Type B pancreatic cell (in vitro differentiated cells): ENCODE data around the gene MYO1F. TPM values are rescaled to one million over a fixed set of nuclear protein-coding genes. Genes with fewer than 3 reads are reported as not detected.
"Not testable (repeated sequence)": the region's sequence is repeated elsewhere in the genome, so short reads cannot be mapped to it uniquely, and the experiment has no call there.

Experiments used
- DNase-seq: peaks from one replicate; pipeline ENCODE4 v3.0.0; 2021; ENCODE audit warnings: mixed read lengths; ENCODE audit not compliant: unreplicated experiment; ENCODE audit errors: extremely low spot score
- H3K27ac Mint-ChIP-seq: 2 replicates; pipeline ENCODE4 v1.8.0; 2021; ENCODE audit warnings: mild to moderate bottlenecking, mixed read lengths
- H3K27me3 Mint-ChIP-seq: 2 replicates; pipeline ENCODE4 v1.8.0; 2021; ENCODE audit warnings: mixed read lengths
- H3K36me3 Mint-ChIP-seq: 2 replicates; pipeline ENCODE4 v1.8.0; 2021; ENCODE audit warnings: mixed read lengths
- H3K4me1 Mint-ChIP-seq: one replicate; pipeline ENCODE4 v1.8.0; 2021; ENCODE audit warnings: mixed read lengths; ENCODE audit not compliant: unreplicated experiment
- H3K4me3 Mint-ChIP-seq: 2 replicates; pipeline ENCODE4 v1.8.0; 2021; ENCODE audit warnings: mild to moderate bottlenecking, mixed read lengths
- H3K9me3 Mint-ChIP-seq: 2 replicates; pipeline ENCODE4 v1.8.0; 2021; ENCODE audit warnings: mixed read lengths
- CTCF ChIP-seq: fragments of 200-600 bp; sonication (generic); conservative IDR thresholded peaks from 2 replicates; pipeline ENCODE4 v1.5.0; 2021; ENCODE audit warnings: antibody characterized with exemption, mild to moderate bottlenecking
- total RNA-seq: library from RNA; stranded (reverse); gene quantifications from 2 replicates; pipeline ENCODE4 v1.2.1, GENCODE V29; 2021; ENCODE audit warnings: low replicate concordance

Gene MYO1F
- total RNA-seq, 1 donor from 2014 or later: 0.14 TPM

- peak overlapping the region; percentile 69 for H3K4me3 Mint-ChIP-seq
- DNase-seq: no peak
- H3K27ac Mint-ChIP-seq: peak overlapping the region; percentile 72
- peaks cover 3% of the 10 kb centered on the region for H3K36me3 Mint-ChIP-seq
- no peaks in the 10 kb centered on the region for H3K9me3 Mint-ChIP-seq
- H3K27me3 Mint-ChIP-seq: peaks cover 5% of the 10 kb centered on the region
- no peak for TF ChIP-seq CTCF
- peaks cover 13% of the 10 kb centered on the region for H3K4me1 Mint-ChIP-seq
These were observed 59.4 kb downstream of the MYO1F start for GRCh38 chr19:8517551-8518442.

DNA sequence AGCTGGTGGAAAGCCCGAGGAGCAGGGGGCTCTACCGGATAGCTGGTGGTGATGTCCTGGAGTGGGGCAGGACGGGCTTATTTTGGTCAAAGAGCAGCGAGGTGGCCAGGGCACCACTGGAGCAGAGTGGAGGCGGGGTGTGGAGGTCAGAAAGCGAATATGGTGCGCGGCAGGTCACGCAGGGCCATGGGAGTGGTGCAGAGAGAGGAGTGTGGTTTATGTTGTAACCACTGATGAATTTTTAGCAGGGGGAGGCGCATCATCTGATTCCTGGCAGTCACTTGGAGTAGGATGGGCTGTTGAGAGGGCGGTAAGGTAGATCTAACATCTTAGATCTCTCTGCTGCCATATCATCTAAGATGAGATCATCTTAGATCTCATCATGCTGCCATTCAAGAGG is 61.9 kb downstream of the MYO1F start:
- Mint-ChIP-seq H3K27ac (peak overlapping the region; percentile 73), H3K27me3 (peaks cover 5% of the 10 kb centered on the region), H3K4me3 (peak overlapping the region; percentile 94), H3K4me1 (peaks cover 13% of the 10 kb centered on the region), H3K9me3 (no peaks in the 10 kb centered on the region), H3K36me3 (peaks cover 3% of the 10 kb centered on the region)
- no peak for TF ChIP-seq CTCF
- DNase-seq: no peak

GRCh38 chr19:8514505-8515009 is 62.7 kb downstream of the MYO1F start:
- H3K4me1 Mint-ChIP-seq: peaks cover 13% of the 10 kb centered on the region
- not testable (repeated sequence) for DNase-seq, H3K36me3 Mint-ChIP-seq, H3K27me3 Mint-ChIP-seq, H3K9me3 Mint-ChIP-seq
- H3K4me3 Mint-ChIP-seq: peak overlapping the region; percentile 94
- peak overlapping the region; percentile 98 for H3K27ac Mint-ChIP-seq

GRCh38 chr19:8513687-8514504 is 63.3 kb downstream of the MYO1F start, which contains the start of gene ZNF414:
Gene ZNF414, minus strand, starts transcription at chr19:8514167. Its CDS starts 121 bp downstream, at chr19:8514046.
- DNase-seq: peak; percentile 97
- Mint-ChIP-seq H3K4me3 (peak within 1 kb of the TSS; percentile 94), H3K4me1 (peaks cover 13% of the 10 kb centered on the region), H3K27ac (peak within 1 kb of the TSS; percentile 98), H3K27me3 (peaks cover 5% of the 10 kb centered on the region), H3K9me3 (no peaks in the 10 kb centered on the region), H3K36me3 (peaks cover 3% of the 10 kb centered on the region)
- TF ChIP-seq CTCF: no peak

- Mint-ChIP-seq H3K9me3 (no peaks in the 10 kb centered on the region), H3K36me3 (peaks cover 3% of the 10 kb centered on the region), H3K4me3 (peak overlapping the region; percentile 94), H3K27me3 (peaks cover 5% of the 10 kb centered on the region), H3K4me1 (peaks cover 13% of the 10 kb centered on the region), H3K27ac (peak overlapping the region; percentile 98)
- DNase-seq: no peak
- TF ChIP-seq CTCF: no peak
These were observed 64.1 kb downstream of the MYO1F start for GRCh38 chr19:8513036-8513686.
